GM23338 (cell line): ENCODE data around the gene CD7. TPM values are rescaled to one million over a fixed set of nuclear protein-coding genes. Genes with fewer than 3 reads are reported as not detected.
A peak's percentile ranks its signal among the peaks of the same experiment; 100 is the strongest.

Experiments used
- ATAC-seq: fragments of 200-7000 bp; cut with Tn5 transposase; 3 replicates; pipeline ENCODE4 v1.9.1; 2020
- DNase-seq: peaks from one replicate; pipeline ENCODE4 v3.0.0-alpha.2; 2015; ENCODE audit warnings: low spot score
- H2AFZ ChIP-seq: fragments of 200-600 bp; sonication (generic); 2 replicates; pipeline ENCODE4 v1.8.0; 2016; ENCODE audit warnings: antibody characterized with exemption, mild to moderate bottlenecking, moderate library complexity
- H3F3A ChIP-seq: fragments of 200-600 bp; sonication (generic); replicated peaks from 2 replicates; pipeline ENCODE4 v1.8.0; 2017; ENCODE audit warnings: antibody characterized with exemption, mixed run types, low read depth
- H3K27ac ChIP-seq: fragments of 200-600 bp; sonication (generic); 2 replicates; pipeline ENCODE4 v1.6.1; 2016; ENCODE audit warnings: low read depth
- H3K27me3 ChIP-seq: fragments of 200-600 bp; sonication (generic); 2 replicates; pipeline ENCODE4 v1.8.0; 2016; ENCODE audit warnings: mild to moderate bottlenecking, mixed run types, moderate library complexity; ENCODE audit not compliant: insufficient read depth
- H3K36me3 ChIP-seq: fragments of 200-600 bp; sonication (generic); 2 replicates; pipeline ENCODE4 v1.8.0; 2016; ENCODE audit warnings: mild to moderate bottlenecking; ENCODE audit not compliant: insufficient read depth
- H3K4me1 ChIP-seq: fragments of 200-600 bp; sonication (generic); 2 replicates; pipeline ENCODE4 v1.8.0; 2016; ENCODE audit warnings: mild to moderate bottlenecking, moderate library complexity; ENCODE audit not compliant: insufficient read depth
- H3K4me2 ChIP-seq: fragments of 200-600 bp; sonication (generic); 2 replicates; pipeline ENCODE4 v1.7.1; 2017; ENCODE audit warnings: mixed run types
- H3K4me3 ChIP-seq: fragments of 200-600 bp; sonication (generic); 2 replicates; pipeline ENCODE4 v1.6.1; 2016; ENCODE audit warnings: mixed run types
- H3K79me2 ChIP-seq: fragments of 200-600 bp; sonication (generic); replicated peaks from 2 replicates; pipeline ENCODE4 v1.8.0; 2017; ENCODE audit warnings: mild to moderate bottlenecking; ENCODE audit not compliant: insufficient read depth
- H3K9me2 ChIP-seq: fragments of 200-600 bp; sonication (generic); 2 replicates; pipeline ENCODE4 v1.8.0; 2017; ENCODE audit not compliant: insufficient read depth
- H4K20me1 ChIP-seq: fragments of 200-600 bp; sonication (generic); replicated peaks from 2 replicates; pipeline ENCODE4 v1.8.0; 2017; ENCODE audit warnings: mild to moderate bottlenecking; ENCODE audit not compliant: insufficient read depth
- H3K27ac Mint-ChIP-seq: 2 replicates; pipeline ENCODE4 v1.8.0; 2020; ENCODE audit warnings: inconsistent platforms, mild to moderate bottlenecking, moderate library complexity, mixed read lengths
- H3K27me3 Mint-ChIP-seq: 3 replicates; pipeline ENCODE4 v1.8.0; 2022; ENCODE audit warnings: low read depth, mild to moderate bottlenecking, moderate library complexity, mixed read lengths, inconsistent platforms; ENCODE audit not compliant: insufficient read depth, poor library complexity
- H3K36me3 Mint-ChIP-seq: 3 replicates; pipeline ENCODE4 v1.8.0; 2021; ENCODE audit warnings: low read depth, mild to moderate bottlenecking, inconsistent platforms, moderate library complexity, mixed read lengths
- H3K4me1 Mint-ChIP-seq: 3 replicates; pipeline ENCODE4 v1.8.0; 2020; ENCODE audit warnings: mild to moderate bottlenecking, inconsistent platforms, mixed read lengths
- H3K4me3 Mint-ChIP-seq: 3 replicates; pipeline ENCODE4 v1.8.0; 2021; ENCODE audit warnings: moderate library complexity, mild to moderate bottlenecking, inconsistent platforms, mixed read lengths
- H3K9me3 Mint-ChIP-seq: 3 replicates; pipeline ENCODE4 v1.8.0; 2020; ENCODE audit warnings: moderate library complexity, mild to moderate bottlenecking, inconsistent platforms, mixed read lengths
- CREB1 ChIP-seq: fragments of 250-450 bp; sonication (Bioruptor Pico); IDR thresholded peaks from 2 replicates; pipeline ENCODE4 v1.5.0; 2020; ENCODE audit warnings: low read depth, mild to moderate bottlenecking, moderate library complexity
- EZH2 ChIP-seq: fragments of 200-600 bp; sonication (generic); IDR thresholded peaks from one replicate; pipeline ENCODE4 v1.8.0; 2017; ENCODE audit warnings: antibody characterized with exemption, mild to moderate bottlenecking, low read depth; ENCODE audit not compliant: unreplicated experiment
- JUNB ChIP-seq: IDR thresholded peaks from one replicate; pipeline ENCODE4 v1.6.1; 2016; ENCODE audit warnings: antibody characterized with exemption; ENCODE audit not compliant: unreplicated experiment
- NANOG ChIP-seq: IDR thresholded peaks from 2 replicates; pipeline ENCODE4 v1.6.1; 2016; ENCODE audit warnings: antibody characterized with exemption, borderline replicate concordance
- POLR2AphosphoS5 ChIP-seq: IDR thresholded peaks from 2 replicates; pipeline ENCODE4 v1.6.1; 2016; ENCODE audit warnings: antibody characterized with exemption, low read depth
- STAT1 ChIP-seq: IDR thresholded peaks from one replicate; pipeline ENCODE4 v1.6.1; 2016; ENCODE audit warnings: antibody characterized with exemption; ENCODE audit not compliant: unreplicated experiment
- polyA plus RNA-seq: library from polyadenylated mRNA; unstranded; fragments of >200 nt; fragmentation: Nextera tagmentation; extraction: Ambion mirVana; gene quantifications from 2 replicates; pipeline ENCODE4 v1.2.1, GENCODE V29; 2016
- total RNA-seq: library from RNA; depleted of rRNA; stranded (reverse); fragments of >200 nt; shearing (Covaris generic); gene quantifications from 2 replicates; pipeline ENCODE4 v1.2.3, GENCODE V29; 2014
- TF ChIP-seq, protein P1 (sequence below), 2 experiments: fragments of 200-600 bp in 1 of 2; sonication (generic) in 1 of 2; conservative IDR thresholded peaks; 2 replicates each; pipeline versions ENCODE4 v1.5.1 to v1.6.1; 2016 to 2017; ENCODE audit warnings: antibody characterized with exemption in 2 of 2, low read depth in 2 of 2, mild to moderate bottlenecking in 2 of 2, moderate library complexity in 1 of 2
- TF ChIP-seq, protein P2 (sequence below): fragments of 250-450 bp; sonication (Bioruptor Pico); IDR thresholded peaks from 2 replicates; pipeline ENCODE4 v1.5.0; 2020; ENCODE audit warnings: mild to moderate bottlenecking, moderate library complexity

Gene CD7
- total and polyA plus RNA-seq, 2 experiments from 2014 or later, result 0.42 to 0.44 TPM

DNA sequence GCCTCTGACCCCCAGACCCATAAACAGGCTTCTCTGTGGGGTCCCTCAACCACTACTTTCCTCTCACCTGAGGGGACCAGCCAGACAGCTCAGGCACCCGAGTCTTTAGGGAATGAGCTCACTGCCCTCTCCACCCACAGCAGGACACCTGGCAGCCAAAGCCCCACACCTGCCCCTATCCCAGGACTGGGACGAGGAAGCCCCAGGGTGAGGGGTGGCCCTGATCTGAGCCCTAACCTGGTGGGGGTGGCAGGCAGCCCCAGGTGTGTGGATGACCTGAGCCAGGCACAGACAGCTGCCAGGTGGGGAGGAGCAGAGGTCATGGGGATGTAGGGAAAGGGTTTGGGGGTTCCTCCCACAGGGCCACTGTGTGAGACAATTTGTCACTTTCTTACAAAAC, 40.0 kb upstream of the CD7 start:
- Histone ChIP-seq H3K79me2 (no peaks in the 10 kb centered on the region), H3K36me3 (no peaks in the 10 kb centered on the region), H3K4me3 (no peak overlapping the region), H2AFZ (no peak overlapping the region), H3K9me2 (no peaks in the 10 kb centered on the region), H3F3A (no peaks in the 10 kb centered on the region), H3K27me3 (no peaks in the 10 kb centered on the region), H3K4me2 (no peak overlapping the region), H3K27ac (no peak overlapping the region), H4K20me1 (no peaks in the 10 kb centered on the region), H3K4me1 (no peaks in the 10 kb centered on the region)
- no peaks in the 10 kb centered on the region for H3K36me3 Mint-ChIP-seq
- no peak overlapping the region for H3K27ac Mint-ChIP-seq
- H3K27me3 Mint-ChIP-seq, result peaks cover 17% of the 10 kb centered on the region
- DNase-seq, result no peak
- peak; percentile 20 for ATAC-seq
- H3K4me3 Mint-ChIP-seq, result no peak overlapping the region
- no peaks in the 10 kb centered on the region for H3K9me3 Mint-ChIP-seq
- peaks cover 12% of the 10 kb centered on the region for H3K4me1 Mint-ChIP-seq
- no peak for TF ChIP-seq EZH2
- no peak for TF ChIP-seq JUNB

DNA sequence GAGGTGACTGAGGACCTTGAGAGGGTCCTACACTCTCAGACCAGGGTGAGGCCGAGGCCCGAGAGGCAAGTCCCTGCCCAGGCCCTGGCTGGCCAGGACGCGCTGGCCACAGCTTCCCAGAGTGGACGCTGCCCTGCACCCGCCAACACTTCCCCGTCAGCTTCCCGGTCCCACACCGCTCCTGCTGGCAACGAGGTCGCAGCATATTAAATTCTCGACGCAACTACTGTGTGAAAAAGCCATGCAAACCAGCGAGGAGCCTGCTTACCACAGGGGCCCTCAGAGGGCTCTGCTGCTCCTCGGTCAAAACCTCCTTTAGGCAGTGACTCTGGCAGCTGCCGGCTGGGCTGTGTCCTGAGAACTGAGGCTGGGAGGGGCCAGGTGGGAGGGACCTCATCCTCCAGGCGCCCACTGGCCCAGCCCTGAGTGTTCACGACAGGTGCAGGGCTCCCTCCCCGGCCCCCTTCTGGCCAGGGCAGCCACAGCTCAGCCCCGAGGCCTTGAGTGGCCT, 39.5 kb upstream of the CD7 start:
- Histone ChIP-seq H4K20me1 (no peaks in the 10 kb centered on the region), H3K36me3 (no peaks in the 10 kb centered on the region), H3K9me2 (no peaks in the 10 kb centered on the region), H2AFZ (no peak overlapping the region), H3K27ac (no peak overlapping the region), H3K4me3 (no peak overlapping the region), H3F3A (no peaks in the 10 kb centered on the region), H3K4me1 (no peaks in the 10 kb centered on the region), H3K79me2 (no peaks in the 10 kb centered on the region), H3K27me3 (no peaks in the 10 kb centered on the region), H3K4me2 (no peak overlapping the region; the same call in 1 of the 2 replicates)
- TF ChIP-seq POLR2AphosphoS5 (no peak), CREB1 (CRISPR knock-in tag) (no peak)
- TF ChIP-seq, protein P1, sequence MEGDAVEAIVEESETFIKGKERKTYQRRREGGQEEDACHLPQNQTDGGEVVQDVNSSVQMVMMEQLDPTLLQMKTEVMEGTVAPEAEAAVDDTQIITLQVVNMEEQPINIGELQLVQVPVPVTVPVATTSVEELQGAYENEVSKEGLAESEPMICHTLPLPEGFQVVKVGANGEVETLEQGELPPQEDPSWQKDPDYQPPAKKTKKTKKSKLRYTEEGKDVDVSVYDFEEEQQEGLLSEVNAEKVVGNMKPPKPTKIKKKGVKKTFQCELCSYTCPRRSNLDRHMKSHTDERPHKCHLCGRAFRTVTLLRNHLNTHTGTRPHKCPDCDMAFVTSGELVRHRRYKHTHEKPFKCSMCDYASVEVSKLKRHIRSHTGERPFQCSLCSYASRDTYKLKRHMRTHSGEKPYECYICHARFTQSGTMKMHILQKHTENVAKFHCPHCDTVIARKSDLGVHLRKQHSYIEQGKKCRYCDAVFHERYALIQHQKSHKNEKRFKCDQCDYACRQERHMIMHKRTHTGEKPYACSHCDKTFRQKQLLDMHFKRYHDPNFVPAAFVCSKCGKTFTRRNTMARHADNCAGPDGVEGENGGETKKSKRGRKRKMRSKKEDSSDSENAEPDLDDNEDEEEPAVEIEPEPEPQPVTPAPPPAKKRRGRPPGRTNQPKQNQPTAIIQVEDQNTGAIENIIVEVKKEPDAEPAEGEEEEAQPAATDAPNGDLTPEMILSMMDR (conservative IDR thresholded peaks at IDR 0.05; ENCODE audit: low read depth in 2 of 2), result no peak
- Mint-ChIP-seq H3K36me3 (no peaks in the 10 kb centered on the region), H3K4me3 (no peak overlapping the region), H3K4me1 (peaks cover 12% of the 10 kb centered on the region), H3K9me3 (no peaks in the 10 kb centered on the region), H3K27me3 (peaks cover 18% of the 10 kb centered on the region), H3K27ac (no peak overlapping the region)
- DNase-seq (peak; percentile 69), ATAC-seq (peak; percentile 91)

DNA sequence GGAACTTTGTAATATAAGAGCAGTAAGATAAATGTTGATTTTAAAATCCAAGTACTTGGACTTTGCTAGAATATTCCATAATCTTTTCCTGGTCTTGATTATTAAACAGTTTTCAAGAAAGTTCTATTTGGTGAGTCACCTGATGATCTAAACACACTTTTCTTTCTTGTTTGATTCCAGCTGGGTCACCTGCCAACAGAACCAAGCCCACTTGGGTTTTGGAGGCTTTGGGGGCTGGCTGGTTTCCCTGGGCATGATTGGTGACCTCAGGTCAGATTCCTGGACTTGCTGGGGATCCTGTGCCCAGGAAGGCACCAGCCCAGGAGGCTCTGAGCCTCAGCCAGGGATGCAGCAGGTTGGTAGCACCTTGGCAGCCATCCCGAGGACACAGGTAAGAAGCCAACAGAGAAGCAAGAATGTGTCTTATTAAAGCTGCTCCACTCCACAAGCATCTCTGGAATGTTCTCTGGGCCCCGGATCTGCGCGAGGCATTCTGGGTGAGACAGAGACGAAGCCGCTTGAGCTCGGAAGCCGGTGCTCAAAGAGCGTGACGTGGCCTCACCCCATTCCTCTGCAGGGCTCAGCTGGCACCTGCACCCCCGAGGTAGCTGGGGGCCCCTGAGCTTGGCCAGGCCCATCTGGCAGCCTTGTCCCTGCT, 38.5 kb upstream of the CD7 start:
- Mint-ChIP-seq H3K4me3 (no peak overlapping the region), H3K27ac (no peak overlapping the region), H3K36me3 (no peaks in the 10 kb centered on the region), H3K4me1 (peaks cover 12% of the 10 kb centered on the region), H3K27me3 (peaks cover 17% of the 10 kb centered on the region), H3K9me3 (no peaks in the 10 kb centered on the region)
- no peak overlapping the region for H3K27ac ChIP-seq
- no peaks in the 10 kb centered on the region for H3F3A ChIP-seq
- no peaks in the 10 kb centered on the region for H3K36me3 ChIP-seq
- no peaks in the 10 kb centered on the region for H3K27me3 ChIP-seq
- H3K4me2 ChIP-seq, result no peak overlapping the region
- no peak overlapping the region for H2AFZ ChIP-seq
- no peak for ATAC-seq
- no peaks in the 10 kb centered on the region for H3K9me2 ChIP-seq
- no peak overlapping the region for H3K4me3 ChIP-seq
- DNase-seq, result no peak
- no peaks in the 10 kb centered on the region for H3K4me1 ChIP-seq
- H4K20me1 ChIP-seq, result no peaks in the 10 kb centered on the region
- no peaks in the 10 kb centered on the region for H3K79me2 ChIP-seq
- TF ChIP-seq NANOG (no peak), STAT1 (no peak), JUNB (no peak)
- TF ChIP-seq, protein P2, sequence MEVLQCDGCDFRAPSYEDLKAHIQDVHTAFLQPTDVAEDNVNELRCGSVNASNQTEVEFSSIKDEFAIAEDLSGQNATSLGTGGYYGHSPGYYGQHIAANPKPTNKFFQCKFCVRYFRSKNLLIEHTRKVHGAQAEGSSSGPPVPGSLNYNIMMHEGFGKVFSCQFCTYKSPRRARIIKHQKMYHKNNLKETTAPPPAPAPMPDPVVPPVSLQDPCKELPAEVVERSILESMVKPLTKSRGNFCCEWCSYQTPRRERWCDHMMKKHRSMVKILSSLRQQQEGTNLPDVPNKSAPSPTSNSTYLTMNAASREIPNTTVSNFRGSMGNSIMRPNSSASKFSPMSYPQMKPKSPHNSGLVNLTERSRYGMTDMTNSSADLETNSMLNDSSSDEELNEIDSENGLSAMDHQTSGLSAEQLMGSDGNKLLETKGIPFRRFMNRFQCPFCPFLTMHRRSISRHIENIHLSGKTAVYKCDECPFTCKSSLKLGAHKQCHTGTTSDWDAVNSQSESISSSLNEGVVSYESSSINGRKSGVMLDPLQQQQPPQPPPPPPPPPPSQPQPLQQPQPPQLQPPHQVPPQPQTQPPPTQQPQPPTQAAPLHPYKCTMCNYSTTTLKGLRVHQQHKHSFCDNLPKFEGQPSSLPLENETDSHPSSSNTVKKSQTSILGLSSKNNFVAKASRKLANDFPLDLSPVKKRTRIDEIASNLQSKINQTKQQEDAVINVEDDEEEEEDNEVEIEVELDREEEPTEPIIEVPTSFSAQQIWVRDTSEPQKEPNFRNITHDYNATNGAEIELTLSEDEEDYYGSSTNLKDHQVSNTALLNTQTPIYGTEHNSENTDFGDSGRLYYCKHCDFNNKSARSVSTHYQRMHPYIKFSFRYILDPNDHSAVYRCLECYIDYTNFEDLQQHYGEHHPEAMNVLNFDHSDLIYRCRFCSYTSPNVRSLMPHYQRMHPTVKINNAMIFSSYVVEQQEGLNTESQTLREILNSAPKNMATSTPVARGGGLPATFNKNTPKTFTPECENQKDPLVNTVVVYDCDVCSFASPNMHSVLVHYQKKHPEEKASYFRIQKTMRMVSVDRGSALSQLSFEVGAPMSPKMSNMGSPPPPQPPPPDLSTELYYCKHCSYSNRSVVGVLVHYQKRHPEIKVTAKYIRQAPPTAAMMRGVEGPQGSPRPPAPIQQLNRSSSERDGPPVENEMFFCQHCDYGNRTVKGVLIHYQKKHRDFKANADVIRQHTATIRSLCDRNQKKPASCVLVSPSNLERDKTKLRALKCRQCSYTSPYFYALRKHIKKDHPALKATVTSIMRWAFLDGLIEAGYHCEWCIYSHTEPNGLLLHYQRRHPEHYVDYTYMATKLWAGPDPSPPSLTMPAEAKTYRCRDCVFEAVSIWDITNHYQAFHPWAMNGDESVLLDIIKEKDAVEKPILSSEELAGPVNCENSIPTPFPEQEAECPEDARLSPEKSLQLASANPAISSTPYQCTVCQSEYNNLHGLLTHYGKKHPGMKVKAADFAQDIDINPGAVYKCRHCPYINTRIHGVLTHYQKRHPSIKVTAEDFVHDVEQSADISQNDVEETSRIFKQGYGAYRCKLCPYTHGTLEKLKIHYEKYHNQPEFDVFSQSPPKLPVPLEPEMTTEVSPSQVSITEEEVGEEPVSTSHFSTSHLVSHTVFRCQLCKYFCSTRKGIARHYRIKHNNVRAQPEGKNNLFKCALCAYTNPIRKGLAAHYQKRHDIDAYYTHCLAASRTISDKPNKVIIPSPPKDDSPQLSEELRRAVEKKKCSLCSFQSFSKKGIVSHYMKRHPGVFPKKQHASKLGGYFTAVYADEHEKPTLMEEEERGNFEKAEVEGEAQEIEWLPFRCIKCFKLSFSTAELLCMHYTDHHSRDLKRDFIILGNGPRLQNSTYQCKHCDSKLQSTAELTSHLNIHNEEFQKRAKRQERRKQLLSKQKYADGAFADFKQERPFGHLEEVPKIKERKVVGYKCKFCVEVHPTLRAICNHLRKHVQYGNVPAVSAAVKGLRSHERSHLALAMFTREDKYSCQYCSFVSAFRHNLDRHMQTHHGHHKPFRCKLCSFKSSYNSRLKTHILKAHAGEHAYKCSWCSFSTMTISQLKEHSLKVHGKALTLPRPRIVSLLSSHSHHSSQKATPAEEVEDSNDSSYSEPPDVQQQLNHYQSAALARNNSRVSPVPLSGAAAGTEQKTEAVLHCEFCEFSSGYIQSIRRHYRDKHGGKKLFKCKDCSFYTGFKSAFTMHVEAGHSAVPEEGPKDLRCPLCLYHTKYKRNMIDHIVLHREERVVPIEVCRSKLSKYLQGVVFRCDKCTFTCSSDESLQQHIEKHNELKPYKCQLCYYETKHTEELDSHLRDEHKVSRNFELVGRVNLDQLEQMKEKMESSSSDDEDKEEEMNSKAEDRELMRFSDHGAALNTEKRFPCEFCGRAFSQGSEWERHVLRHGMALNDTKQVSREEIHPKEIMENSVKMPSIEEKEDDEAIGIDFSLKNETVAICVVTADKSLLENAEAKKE (CRISPR knock-in tag), result no peak
